Left forelimb (tissue), 1 donor: ENCODE results near the gene MAN2A1.
"Not testable (repeated sequence)": the region's sequence is repeated elsewhere in the genome, so short reads cannot be mapped to it uniquely, and the experiment has no call there.

ENCODE experiments used
- DNase-seq: peaks from one replicate; pipeline ENCODE4 v3.0.0-alpha.2; 2018; ENCODE audit warnings: low spot score

The MAN2A1 gene

DNA sequence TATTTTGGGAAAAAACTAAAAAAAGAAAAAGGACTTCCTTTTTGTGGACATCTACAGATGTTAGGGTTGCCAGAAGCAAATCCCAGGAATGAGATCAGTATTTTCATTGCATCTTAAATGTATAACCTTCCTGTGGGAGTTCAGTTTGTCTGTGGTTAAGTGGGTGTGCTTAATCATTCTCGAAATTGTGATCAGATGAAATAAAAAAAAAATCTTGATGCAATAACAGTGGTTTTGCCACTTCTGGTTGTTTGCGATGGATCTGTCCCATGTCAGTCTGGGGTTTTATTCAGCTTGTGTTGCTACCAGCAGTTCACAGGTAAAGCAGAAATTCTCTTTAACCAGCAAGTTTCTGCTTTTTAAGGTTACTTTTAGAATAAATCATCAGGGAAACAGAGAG, 179.0 kb downstream of the MAN2A1 start:
- no peak for DNase-seq

DNA sequence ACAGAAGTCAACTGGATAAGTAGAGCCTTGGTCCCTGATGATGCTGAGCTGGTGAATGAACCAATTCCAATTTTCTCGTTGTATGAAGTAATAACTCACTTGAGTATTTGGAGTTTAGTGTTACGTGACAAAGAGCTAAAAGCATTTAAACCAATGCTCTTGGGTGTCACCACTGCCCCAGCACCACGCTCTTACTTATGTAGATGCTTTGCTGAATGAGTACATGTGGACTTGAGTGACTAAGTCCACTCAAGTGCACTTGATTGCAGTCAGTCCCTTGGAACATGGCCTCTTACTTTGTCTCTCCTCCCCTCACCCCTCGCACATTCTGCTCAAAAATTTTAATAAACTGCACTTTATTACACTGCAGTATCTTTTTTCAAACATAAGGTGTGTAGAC, 184.0 kb downstream of the MAN2A1 start:
- no peak for DNase-seq

DNA sequence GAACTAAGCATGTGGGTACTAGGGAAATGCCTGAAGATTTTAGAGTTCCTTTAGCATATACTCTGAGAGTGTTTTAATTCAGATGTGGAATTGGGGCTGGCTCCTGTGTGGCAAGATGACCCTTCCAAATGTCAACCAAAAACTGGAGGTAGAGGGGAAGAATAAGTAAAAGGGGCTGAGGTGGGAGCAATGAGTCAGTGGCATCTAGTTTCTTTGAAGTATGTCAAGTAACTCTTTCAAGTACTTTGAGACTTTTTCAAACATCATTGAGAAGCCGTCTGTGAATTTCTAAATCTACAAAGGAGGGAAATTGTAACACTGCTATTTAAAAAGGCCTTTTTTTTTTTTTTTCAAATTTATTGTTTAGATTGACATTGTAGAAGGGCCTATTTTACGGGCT, 184.4 kb downstream of the MAN2A1 start:
- no peak for DNase-seq

DNA sequence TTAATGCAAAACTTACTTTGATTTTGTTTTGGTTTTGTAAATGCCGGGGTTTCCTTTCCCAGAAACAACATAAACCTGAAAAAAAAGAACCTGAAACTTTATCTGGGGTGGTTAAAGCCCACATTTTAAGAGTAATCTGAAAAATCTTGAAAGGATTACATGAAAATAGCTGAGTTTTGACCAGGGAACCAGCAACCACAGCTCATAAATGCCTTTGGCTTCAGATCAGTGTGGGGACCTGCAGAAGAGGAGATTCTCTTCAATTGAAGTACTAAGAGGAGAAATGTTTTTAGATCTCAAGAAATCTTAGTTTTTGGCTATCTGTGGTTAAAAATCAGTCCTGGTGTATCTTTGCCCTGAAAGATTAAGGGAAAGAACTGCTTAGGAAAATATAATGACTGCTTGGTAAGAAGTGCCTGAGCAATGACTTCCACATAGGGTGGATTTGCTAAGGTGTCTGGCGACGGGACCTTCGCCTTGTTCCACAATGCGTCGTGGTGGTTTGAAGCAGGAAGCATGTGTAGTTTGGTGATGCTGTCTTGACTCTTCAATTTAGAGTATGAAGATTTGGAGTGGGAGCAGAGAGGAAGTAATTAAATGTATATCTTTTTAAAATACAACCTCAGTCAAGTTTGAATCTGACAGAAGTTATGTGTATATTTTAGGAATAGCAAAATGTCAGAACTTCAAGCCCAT, 186.5 kb downstream of the MAN2A1 start:
- no peak for DNase-seq

DNA sequence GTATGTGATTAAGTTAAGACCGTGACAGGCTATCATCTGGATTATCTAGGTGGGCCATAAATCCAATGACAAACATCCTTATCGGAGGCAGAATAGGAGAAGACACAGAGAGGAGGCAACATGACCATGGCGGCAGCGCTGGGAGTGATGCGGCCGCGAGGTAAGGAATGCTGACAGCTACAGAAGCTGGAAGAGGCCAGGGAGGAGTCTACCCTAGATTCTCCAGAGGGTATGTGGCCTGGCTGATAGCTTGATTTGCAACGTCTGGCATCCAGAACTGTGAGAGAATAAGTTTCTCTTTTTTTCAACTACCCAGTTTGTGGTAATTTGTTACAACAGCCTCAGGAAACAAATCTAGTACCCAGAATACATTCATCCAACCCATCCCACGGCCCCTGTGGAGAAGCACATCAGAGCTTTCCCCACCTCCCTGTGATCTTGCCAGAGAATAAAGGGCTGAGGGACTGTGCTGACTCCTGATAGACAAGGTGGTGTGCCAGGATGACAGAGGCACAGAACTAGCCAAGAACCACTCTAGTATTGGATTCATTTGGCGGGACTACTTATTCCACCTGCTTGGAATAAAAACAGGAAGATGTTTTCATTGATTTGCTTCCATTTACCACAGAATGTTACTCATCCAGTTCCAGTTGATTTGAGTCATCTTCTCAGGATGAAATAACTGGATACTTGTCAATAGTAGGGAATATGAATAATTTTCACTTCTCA, 187.4 kb downstream of the MAN2A1 start:
- no peak for DNase-seq

DNA sequence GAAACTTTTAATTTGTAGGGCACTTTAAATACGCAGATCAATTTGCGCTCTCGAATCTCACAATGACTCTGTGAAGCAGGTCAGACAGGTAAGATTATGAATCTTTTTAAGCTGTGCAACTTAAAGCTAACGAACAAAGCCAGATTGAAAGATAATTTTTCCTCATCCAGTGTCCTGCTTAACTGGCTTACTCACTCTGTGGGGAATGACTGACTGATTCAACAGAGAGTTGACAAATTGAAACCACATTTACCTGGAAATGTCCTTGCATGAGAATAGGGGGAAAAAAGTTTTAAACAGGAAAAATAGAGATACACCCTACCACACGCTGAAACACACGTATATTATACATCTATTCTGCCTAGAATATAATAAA, 187.9 kb downstream of the MAN2A1 start:
- no peak for DNase-seq

DNA sequence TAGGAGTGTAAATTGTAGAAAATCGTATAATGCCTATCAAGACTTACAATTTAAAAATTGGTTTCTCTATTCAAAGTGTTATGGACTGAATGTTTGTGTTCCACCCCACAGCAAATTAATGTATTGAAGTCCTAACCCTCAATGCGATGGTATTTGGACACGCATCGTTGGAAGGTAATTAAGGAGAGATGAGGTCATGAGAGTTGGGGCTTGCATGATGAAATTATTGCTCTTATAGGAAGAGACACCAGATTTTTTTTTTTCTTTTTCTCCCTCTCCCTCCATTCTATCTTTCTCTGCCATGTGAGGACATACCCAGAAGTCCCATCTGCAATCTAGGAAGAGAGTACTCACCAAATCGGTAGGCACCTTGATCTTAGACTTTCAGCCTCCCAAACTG, 189.2 kb downstream of the MAN2A1 start:
- DNase-seq: no peak

DNA sequence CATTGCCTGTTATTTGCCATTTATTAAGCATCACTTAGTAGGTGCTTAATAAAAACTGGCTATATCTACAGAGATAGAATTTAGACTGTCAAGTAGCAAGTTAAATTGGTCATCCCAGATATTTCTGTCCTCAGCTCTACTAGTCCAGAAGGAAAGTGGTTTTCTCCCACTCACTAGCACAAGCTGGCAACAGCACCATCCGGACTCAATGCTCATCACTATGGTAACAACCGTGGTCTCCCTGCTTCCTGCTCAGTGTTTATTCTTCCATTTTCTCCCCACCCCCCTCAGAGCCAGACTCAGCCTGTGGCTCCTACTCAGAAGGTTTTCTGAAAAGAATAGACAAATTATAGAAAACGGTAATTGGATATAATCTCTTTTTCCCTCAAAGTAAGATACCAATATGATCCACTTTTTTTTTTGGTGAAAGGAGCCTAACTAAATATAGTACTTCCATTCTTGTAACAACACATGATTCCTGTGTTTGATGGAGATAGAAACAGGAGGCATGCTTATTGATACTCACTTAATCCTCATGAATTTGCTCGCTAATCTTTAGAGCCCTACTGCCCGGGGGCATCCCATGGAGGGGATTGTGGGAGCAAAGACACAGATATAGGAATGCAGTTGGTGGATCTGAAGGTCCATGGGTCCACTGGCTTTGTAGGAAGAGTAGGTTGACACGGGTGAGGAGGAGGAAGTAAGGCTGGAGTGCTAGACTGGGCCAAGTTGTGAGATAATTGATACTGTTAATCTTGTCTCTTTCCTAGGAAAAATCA, 191.4 kb downstream of the MAN2A1 start:
- no peak for DNase-seq

DNA sequence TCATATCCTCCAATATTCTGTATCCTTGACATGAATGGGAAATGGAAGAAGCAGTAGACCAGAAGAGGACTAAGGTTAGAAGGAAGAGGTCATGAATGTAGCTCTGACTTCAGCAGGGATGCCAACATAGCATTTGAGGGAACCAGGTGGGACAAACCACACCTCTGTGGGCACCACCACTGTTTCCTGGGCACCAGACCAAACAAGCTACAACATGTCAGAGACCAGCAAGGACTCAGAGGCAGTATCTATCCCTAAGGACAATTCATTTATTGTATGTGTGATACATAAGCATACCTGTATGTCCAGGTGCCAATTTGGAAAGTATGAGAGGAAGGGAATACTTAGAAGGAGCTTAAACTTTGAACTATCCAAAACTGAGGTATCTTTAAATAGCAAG, 192.8 kb downstream of the MAN2A1 start:
- DNase-seq: no peak

DNA sequence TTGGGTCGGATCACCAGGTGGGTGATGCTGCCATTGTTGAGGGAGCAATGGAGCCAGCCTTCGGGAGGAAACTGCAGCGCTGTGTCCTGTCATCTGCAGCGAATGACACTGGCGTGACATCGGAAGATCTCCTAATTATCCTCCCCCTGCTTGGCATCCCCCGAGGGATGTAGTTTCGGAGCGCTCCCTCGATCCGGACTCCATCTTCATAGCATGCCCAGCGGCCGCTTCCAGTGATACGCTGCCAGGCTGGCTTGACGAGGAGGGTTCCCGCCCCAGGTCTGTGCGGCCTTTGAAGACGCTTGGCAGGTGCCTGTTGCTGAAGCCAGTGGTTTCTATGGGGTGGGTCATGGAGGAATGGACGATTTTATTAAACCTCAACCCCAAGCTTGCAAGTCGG, 194.9 kb downstream of the MAN2A1 start:
- DNase-seq: no peak

DNA sequence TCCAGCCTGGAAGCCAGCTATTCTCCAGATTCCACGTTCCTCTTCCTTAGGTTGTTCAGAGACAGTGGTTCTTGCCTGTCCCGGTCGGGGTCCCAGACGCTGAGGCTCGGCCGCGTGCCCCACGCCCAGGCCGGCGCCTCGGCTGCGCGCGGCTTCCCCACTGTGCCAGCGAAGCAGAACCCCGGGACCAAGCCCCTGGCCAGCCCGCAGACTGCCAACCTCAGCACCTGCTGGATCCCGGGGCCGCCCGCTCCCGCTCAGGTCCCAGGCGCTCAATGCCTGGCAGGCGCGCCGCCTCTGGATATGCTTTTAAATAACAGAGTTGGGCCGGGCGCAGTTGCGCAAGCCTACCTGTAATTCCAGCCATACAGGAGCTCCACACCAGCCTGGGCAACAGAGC, 195.5 kb downstream of the MAN2A1 start:
- no peak for DNase-seq

DNA sequence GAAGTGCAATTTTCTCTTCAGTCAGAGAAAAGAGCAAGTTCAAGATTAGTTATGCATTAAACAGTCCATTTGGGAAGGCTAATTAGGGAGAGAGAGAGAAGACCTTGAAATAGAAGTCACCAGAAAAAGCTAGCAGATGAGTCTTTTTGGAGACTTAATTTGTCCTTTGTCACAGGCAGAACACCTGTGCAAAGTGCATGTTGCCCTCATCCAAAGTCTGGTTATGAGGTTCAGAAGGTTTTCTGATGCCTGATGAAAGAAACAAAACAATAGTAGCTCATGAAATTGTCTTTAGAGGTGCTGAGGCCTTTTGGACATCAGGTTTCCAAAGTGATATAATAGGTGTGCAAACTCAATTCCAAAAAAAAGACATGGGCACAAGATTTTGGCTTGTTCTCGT, 199.3 kb downstream of the MAN2A1 start:
- DNase-seq: no peak

DNA sequence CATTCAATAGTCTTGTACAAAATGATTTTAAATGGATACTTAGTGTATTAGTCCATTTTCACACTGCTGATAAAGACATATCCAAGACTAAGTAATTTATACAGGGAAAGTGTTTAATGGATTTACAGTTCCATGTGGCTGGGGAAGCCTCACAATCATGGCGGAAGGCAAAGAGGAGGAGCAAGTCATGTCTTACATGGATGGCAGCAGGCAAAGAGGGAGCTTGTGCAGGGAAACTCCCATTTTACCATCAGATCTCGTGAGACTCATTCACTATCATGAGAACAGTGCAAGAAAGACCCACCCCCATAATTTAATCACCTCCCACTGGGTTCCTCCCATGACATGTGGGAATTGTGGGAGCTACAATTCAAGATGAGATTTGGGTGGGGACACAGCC, 203.5 kb downstream of the MAN2A1 start:
- DNase-seq: not testable (repeated sequence)

DNA sequence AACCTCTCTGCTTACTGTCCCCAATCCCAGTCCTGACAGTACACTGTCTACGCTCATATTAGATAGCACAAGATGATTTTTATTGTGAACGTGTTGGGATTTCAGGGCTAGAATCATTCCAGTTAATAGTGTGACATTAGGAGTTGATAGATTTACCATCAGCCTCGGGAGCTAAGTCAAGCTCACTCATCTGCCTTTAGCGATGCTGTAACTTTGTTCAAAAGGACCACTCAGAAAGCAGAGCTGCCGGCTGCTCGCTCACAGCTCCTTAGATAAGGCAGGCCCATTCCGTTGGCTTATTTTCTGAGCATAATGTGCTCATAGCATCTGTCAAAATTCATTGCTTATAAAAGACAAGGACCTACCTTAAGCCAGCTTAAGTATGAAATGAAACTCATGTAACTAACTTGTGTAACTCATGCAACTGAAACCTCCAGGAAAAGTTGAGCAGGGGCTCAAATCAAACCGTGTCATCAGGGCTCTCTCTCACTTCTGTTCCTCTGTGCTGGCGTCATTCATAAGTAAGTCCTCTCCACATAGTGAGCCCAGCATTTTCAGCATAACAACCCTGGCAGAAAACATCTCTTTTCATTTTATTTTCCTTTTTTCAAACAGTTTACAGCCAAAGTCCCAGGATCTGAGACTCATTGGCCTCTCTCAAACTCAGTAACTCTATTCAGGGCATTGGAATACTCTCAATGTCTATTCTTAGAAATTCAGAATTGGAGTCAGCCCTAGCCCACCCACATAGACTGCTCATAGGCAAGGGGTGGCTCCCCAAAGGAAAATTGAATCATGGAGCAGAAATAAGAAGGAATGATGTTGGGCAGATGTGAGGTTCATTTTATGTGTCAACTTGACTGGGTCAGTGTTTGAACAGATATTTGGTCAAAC, 208.8 kb downstream of the MAN2A1 start:
- no peak for DNase-seq

DNA sequence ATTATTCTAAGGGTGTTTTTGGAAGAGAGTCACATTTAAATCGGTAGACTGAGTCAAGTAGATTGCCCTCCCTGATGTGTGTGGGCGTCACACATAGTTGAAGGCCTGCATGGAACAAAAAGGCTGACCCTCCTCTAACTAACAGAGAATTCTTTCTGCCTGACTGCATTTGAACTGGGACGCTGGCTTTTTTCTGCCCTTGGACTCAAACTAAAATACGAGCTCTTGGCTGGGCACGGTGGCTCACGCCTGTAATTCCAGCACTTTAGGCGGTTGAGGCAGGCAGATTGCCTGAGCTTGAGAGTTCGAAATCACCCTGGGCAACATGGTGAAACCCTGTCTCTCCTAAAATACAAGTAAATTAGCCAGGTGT, 209.4 kb downstream of the MAN2A1 start:
- DNase-seq: no peak

DNA sequence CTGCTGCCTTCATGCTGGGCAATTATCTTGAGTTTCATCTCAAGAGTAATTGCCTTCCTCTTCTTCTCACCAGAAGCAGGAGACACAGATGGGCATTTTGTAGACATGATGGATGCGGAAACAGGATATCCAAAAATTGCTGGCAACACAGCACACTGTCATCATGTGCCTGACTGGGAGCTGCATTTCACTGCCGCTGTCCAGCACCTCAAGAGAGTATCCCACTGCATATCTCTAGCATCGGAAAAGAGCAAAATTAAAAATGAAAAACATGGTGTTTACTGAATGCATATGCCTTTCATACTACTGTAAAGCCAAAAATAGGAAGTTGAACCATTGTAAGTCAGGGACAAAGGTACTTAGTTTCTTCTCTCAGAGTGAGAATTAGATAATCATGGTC, 210.7 kb downstream of the MAN2A1 start:
- DNase-seq: no peak

DNA sequence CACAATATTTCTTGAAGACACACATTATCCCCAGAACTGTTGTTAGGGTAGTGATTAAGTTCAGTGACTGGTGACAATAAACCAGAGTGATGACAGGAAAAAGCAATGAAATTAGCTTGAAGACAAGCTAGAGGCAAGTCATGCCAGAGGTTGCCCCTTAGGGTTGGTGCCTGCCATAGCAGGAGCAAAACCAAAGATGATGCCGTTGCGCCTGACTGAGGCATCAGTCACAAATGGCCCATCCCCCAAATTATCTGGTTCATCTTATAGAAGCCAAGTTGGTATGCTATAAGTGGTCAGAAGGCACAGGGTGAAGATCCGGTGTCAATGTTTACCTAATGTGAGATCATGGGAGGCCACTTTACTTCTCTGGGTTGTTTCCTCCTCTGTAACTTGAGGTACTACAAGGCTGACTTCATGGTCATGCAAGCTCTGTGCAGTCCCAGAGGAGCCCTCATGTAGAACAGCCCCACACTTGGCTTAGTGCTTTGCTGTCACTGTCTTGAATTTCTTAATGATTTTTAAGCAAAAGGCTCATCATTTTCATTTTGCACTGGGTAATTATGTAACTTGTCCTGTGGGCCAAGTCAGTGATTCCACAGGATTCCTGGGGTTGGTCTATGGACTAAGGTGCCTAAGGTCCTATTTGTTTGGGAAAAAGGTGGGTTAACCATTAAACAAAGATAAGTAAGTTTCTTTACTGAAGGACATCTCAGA, 211.3 kb downstream of the MAN2A1 start:
- no peak for DNase-seq

DNA sequence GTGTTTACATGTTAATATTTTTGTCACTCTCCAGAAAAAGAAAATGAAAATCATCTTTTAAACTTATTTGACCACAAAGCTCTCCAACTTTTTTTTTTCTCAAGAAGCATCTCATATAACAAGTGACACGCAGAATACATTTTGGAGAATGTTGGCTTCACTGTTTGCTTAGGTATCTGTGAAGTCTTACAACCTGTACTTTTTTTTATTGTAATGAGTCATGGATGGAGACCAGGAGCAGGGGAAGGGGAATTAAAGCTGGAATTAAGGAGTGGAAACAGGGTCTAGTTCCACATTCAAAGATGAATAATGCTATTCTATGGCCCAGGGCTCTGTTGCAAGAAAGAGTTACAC, 211.9 kb downstream of the MAN2A1 start:
- DNase-seq: no peak

DNA sequence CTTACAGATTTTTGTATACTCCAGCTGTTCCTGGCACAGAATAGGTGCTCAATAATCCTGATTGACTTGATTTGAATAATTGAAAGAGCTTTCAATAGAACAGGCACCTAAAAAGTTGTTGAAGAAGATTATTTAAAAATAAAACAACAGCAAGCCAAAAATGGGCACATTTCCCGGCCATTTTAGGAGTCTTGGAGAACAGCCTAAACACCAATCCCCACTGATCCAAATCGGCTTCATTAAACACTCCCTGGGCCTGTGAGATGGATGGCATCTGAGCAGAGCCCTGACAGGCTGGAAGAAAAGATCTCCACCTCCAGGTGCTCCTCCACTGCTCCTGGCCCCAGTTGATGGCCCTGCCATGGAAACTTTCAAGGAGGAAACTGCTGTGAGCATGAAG, 213.3 kb downstream of the MAN2A1 start:
- no peak for DNase-seq

DNA sequence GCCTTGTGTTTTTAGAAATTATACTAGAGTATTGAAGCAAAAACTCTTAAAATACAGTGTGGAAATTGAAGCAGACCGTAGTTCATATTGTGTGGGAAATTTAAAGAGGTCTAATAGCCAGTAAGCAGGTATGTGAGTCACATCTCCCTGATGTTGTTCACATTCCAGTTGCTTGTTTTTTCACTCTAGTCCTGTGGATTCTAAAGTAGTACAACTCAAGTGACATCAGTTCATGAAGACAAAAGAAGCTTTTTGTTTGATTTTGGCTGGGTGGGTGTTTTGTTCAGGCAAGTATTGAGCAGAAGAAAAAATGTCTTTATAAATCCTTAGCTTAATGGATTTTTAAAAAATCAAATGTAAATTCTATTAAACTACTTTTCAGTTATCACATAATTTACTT, 216.2 kb downstream of the MAN2A1 start:
- no peak for DNase-seq

DNA sequence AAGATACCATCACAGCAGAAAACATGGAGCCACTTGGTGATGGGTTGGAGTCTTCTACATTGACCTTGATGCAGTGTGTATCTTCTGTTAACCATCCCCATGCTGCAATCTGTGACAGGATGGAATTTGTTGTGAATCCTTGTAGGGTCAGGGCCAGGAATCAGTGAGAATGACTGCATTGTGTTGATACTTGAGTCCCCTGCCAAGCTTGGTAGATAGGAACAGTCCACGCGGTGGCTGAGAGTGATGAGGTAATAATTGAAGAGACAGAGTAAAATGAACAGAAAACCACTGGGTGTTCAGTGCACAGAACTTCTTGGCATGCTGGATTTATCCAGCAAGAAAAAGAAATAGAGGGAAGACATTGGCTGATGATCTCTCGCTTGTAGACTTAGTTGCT, 217.5 kb downstream of the MAN2A1 start:
- no peak for DNase-seq

DNA sequence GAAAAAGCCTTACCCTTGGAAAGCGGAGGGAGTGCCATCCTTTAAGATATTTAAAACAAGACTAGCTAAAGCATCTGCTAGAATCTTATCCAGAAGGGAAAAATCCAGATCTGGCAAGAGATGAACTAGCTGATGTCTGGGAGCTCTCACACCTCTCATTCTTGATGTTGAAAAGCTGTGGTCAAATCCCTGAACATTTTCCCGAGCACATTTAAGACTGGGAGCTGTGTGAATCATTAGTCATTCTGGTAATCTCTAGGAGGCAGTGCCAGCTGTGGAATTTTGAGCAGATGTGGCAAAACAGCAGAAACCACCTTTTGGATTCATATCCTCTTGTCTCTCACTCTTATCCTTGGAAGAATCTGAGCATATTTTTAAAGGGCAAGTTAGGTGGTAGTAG, 218.0 kb downstream of the MAN2A1 start:
- DNase-seq: no peak
